GM18858 (cell line): ENCODE data around the gene PNMA1.

Experiments used
- ATAC-seq: cut with Tn5 transposase; IDR thresholded peaks from one replicate; pipeline ENCODE4 v1.9.1; 2021; ENCODE audit not compliant: unreplicated experiment

PNMA1 gene

DNA sequence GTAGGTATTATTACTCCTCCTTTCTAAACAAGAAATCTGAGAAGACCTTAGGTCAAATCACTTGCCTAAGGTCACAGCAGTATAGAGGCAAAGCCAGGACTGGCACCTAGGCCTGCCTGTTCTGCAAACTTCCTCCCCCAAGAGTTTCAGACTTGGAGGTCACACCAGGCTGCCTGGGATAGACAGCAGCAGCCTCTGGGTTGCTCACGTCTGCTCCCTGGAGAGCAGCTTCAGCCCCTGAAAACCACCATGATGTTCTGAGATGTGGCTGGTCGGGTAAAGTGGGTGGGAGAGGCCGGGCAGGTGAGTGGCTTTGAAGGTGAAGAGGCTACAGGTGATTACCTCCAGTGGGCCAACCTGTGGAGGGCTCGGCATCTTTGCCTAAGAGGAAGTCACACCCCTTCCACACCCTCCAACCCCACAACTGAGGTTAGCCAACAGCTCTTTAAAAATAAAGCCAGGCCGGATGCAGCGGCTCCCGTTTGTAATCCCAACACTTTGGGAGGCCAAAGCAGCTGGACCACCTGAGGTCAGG is 37.0 kb upstream of the PNMA1 start:
- no peak for ATAC-seq

DNA sequence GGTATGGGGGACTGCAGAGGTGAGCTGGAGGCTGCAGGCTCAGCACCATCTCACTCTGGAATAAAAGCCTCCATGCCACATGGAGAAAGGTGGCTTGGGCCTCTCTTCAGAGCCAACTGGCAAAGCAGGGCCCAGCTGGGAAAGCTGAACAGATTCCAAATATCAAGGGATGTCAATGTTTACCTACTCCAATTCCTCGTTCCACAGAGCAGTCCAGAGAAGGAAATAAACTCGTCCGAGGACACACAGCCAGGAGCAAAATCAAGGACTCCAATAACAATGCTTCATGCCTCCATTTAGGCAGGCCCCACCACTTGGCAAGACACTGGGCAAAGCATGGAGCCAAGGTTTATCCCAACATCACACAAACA is 36.3 kb upstream of the PNMA1 start:
- no peak for ATAC-seq

DNA sequence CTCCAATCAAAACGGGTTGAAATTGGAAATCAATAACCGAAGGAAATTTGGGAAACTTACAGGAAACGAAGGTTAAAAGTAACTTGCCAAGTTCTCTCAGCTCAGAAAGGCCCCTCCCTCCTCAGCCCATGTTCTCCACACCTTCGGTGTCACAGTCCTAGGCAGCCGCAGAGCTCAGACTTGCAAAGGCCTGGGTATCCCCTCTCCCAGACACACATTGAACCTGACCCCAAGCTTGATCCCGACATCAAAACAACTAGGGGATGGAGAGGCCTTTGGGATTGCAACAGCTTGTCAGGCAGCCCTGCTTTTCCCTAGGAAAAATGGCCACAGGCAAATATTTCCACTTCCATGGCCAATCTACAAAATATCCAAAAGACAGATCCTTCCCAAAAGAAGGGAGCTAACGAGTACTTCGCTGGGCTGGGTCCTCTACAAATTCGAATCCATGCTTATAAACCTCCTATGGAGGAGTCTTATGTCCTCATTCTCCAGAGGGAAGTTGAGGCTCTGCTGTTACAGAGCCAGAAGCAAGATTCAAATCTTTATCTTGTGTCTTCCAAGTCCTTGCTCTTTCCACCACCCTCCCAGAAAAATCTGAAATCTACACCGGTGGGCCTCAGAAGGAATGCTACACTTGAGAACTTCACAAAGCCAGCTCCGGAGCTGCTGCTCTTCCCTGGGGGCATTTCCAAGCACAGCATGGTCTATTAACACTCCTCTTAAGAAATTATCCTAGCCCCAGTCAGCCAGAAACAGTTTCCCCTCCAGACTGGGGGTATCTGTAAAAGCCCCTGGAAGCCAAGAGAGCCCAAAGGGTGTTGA is 35.7 kb upstream of the PNMA1 start:
- ATAC-seq = no peak

DNA sequence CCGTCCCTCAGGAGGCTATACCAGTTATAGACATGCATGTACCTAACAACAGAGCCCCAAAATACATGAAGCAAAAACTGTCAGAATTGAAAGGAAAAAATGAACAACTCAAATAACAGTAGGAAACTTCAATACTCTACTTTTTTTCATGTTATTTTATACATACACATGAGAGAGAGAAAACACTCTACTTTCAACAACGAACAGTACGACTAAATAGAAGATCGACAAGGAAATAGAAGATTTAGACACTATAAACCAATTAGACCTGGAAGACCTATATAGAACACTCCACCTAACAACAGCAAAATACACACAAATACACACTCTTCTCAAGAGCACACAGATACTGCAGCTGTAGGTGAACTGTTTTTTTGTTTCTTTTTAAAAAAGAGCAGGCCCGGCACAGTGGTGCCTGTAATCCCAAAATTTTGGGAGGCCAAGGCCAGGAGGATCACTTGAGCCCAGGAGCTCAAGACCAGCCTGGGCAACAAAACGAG is 34.7 kb upstream of the PNMA1 start:
- no peak for ATAC-seq

DNA sequence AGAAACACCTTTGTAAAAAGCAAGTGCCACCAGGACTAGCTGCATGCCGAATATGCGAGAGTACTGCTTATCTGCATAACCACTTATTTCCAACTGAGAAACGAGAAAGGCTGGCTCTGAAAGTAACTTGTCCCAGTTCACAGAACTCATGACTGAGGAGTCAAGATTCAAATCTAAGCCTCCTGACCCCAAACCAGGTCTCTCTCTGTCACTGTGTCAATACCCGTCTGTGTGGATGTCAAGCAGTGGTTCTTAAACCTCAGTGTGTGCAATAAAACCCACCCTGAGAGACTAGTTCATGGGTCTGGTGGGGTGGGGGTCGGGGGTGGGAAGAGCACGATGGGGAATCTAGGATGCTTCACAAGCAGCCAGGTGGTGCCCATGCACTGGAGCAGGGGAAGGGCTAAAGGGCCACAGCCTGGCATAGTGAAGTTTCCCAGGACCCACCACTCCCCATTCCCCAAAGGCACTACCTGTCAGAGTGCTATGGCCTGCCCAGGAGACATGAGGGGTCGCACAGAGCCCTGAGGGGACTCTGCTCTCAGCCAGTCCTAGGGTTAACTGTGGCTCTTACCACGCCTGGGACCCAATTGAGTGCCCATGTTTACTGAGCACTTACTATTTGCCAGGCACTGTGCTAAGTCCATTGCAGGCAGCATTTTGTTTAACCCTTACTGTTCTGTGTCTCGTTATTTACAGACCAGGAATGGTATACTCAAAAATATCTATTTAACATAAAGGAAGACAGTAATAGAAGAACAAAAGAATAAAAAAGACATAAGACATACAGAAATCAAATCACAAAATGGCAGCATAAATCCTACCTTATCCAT is 33.4 kb upstream of the PNMA1 start:
- ATAC-seq = no peak

DNA sequence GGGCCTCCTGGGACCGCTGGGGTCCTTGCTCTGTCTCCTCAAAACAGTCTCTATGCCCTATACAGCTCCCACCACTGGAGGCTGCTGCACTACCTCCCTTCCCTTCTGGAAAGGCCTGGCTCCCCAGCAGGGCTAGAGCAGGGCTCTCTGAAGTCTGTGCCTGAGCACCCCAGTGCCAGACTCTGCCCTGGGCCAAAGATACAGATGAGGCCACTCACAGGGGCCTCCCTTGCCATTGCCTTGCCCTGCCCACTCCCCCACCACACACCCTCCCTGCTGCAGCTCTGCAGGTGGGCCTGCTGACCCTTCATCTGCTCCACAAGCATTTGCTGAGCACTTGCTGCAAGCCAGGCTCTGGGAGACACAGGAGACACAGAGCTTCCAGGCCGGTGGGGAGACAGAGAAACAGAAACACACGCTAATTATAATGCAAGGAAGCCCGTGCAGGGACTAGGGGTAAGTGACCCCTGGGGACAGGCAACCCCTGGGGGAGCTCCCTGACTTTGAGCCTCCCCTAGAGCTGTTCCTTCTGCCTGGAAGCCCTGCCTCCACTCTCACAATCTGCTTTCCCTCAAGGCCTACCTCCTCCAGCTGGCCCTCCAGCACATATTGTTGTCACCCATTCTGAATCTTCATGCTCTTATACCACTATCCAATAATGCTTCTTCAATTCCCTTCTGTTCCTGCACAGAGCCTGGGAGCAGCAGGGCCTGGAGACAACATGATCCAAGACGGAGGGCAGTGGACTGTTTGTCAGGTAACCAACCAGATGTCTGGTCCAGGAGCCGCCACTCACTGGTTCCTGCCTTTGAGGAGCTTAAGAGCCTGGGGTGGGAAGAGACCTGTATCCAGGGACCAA is 32.6 kb upstream of the PNMA1 start:
- ATAC-seq = no peak

DNA sequence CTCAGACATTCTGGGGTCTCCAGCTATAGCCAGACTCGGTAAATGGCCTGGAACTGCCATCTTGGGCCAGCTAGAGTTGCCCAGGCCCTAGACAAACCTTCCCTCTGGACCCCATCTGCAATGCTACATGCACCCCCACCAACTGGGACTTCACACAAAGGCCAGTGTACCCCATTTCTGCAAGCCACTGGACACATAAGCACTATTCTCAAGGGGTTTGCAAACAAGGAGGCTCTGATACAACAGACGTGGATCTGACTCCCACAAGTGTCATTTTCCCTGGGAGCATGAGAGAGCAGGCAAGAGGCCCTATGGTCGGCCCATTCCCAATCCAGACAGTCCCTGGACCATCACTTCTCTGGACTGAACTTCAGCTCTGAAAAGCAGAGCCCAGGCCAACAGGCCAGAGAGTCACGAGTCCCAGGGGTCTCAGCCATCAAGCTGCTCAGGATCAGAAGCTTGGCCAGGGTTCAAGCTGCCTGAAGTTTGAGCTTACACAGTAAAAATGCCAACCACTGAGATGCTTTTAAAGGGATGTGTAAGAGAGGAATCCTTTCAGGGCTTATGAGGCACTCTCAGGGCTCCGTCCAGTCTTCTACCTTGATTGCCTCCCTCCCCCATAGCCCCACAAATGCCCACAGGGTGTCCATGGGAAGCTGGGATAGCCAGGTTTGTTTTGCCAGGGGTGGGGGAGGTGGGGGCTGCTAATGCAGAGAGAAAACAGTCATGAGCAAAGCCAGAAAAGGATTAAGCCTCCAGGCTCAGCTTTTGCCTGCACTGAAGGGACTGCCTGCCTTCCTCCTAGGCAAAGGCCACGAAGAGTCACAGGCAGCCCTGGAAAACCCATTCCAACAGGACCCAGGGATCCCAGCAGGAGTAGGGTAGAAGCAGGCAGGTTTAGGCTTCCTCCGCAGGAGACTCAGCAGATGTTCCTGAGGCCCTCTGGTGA is 31.7 kb upstream of the PNMA1 start:
- ATAC-seq = no peak

DNA sequence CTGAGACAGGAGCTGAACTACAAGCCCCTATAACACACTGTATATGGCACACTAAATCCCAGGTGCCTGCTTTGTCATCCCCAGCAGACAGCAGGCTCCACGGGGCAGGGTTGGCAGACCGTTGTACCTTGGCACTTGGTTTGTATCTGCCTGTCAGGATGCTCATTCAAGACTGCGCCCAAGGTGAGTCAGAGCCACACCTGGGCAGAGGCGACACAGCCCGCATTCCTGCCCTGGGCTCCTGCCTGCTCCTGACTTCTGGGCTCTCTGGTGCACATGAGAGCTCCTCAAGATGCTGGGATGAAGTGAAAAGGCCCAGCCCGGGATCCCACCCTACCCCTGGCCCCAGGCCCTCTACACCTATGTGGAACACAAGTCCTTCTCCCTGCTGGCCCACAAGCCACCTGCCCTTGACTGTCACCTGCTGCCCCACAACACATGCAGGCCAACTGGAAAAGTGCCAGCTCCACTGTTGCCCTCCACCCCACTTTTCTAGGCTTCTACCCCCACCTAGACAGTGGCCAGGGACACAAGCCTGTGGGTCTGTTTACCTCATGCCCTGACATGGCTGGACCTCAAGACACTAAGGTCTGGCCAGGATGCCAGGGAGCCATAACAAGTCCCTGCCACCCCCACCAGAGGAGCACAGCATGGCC is 30.8 kb upstream of the PNMA1 start:
- no peak for ATAC-seq

DNA sequence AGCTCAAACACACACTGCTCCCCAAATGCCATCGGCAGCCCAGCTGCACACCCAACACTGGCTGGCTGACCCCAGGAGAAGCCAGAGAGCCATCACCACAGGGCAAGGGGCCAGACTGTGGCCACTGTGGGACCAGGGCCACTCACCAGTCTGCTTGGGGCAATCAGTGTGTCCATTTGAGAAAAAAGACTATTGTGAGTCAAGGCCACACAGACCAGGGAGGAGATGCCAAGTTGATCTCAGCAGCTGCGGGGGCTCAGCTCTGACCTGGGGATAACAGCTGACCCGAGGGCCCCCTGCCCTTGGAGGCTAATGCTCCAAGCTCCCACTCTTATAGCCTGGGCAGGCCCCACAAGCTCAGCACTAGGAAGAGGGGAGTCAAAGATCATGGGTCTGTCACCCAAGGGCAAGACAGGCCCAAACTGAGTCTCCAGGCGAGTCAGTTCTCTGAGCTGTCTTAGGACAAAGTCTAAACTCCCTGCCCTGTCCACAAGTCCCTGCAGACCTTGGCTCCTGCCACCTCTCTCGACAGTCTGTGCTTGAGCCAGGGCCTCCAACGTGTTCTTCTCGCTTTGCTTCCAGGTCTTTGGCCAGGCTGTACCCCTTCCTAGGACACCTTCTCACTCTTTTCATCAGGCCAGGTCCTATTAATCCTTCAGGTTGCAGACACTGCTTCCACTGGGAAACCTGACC is 30.1 kb upstream of the PNMA1 start:
- ATAC-seq = no peak

DNA sequence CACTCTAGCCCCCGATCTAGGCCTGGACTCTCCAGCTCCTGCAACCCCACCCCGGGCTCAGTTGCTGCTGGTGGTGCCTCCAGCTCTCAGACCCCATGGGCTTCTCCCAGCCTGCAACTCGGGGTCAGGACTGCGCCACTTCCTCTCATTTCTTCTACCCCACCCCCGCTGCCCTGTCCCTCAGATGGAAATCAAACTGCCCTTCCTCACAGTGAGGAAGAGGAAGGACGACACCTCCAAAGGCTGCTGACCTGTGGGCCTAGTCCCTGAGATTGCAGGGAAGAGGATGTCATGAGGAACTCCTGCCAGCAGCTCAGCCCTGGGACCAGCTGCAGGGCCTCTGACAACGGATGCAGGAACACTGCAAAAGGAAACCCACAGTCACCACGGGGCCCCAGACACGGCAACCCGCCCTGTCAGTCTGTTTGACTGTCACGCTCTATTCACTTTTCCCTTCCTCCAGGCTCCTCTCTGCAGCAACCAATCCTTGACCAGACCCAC is 29.3 kb upstream of the PNMA1 start:
- peak; percentile 61 for ATAC-seq

DNA sequence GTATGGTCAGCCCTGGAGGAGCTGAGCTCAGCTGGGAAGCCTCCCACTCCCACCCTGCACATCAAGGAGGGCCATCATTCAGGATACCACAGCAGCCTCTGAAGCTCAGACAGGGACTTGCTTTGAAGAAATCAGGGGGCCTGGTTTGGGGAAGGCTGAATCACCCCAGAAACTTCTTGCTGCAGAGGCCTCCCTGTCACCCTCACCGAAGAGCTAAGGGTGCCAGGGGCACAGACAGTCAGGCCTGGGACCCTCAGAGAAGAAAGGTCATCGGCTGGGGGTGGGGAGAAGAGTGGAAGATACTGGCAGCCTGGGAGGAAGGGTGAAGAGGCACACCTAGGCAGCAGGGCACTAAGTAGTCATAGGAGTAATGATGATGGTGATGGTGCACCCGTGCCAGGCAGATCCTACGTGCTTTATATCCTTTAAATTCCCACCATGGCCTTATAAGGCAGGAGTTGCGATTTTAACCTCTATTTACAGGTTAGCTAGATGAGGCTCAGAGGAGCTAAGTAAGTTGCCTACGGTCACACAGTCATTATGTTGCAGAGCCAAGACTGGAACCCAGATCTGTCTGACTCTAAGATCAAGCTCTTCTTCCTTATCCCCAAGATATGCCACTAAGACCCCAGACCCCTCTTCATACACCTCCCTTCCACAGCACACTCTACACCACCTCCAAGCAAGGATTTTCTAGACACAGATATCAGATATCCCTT is 28.5 kb upstream of the PNMA1 start:
- ATAC-seq = no peak

DNA sequence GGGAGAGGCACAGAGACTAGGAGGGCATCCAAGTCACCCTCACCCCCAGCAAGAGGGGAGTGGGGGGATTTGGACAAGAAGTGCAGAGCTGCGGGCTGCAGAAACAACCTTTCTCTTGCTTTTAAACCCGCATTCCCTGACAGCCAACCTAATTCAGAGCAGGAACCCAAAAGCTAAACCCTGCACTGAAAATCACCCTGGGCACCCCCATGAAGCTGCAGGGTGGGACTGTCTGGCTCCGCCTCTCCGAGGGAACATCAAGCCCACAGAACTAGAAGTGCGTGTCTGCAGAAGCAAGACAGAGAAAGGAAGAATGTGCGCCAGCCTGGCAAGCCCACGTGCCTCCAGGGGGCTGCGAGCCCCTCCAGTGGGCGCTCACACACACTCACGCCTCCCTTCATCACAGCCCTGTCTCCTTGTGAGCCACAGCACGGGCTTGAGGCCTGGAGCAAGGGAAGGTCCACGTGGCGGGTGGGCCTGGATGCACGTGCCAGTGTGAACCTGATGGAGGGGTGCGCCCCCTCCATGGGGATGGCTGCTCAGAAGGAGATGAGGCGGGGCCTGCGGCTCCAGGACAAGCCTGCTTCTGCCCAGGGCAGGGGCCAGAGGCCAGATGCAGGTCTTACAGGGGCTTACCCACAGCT is 27.8 kb upstream of the PNMA1 start:
- ATAC-seq = no peak

DNA sequence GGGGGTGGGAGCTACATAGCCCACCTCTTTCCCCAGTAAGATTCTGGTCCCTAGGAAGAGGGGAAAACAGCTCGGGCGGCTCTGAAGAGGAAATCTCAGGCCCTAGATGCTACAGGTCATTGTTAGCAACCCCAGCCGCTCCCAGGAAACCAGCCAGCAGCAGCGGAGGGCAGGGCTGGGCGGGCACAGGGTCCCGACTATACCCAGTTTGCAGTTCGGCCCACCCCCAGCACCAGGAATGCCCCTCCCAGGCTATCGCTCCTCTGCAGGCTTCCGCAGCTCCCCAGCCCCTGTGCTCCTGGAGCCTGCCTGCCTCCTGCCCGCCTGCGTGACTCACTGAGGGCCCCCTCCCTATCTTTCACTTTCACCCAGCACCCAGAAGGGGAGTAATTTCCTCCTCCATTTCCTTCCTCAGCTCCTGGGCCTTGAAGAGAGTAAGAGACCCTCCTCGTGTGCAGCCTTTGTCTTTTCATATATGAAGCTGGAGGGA is 27.2 kb upstream of the PNMA1 start:
- ATAC-seq = no peak

DNA sequence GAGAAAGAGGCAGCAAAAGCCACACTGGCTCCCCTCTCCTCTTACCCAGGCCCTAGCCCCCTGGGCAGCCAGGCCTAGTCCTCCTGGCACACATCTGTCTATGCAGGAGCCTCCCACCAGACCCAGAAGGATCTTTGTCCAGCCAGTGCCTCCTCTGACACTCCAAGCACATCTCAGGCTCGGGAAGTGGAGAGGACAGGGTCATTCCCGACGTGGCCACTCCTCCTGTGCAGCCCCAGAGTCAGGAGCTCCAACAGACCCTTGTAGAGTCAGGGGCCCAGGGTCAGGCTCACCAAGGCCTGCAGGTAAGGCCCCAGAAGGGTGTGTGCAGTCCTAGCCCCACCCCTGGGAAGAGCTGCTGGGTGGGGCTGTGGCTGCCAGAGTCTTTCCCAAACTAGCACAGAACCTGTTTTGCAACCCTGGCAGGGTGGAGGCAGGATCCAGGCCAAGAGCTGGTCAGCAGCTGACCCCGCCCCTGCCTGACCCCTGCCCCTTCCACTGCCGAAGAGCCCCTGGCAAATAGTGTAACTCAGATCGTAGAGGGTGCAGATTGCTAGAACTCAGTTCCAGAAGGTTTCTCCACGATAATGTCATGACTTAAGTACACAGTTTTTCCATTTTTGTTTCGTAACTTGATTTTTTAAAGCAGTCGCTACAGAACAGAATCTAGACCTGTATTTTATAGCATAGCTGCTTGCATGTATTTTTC is 26.6 kb upstream of the PNMA1 start:
- ATAC-seq = no peak

DNA sequence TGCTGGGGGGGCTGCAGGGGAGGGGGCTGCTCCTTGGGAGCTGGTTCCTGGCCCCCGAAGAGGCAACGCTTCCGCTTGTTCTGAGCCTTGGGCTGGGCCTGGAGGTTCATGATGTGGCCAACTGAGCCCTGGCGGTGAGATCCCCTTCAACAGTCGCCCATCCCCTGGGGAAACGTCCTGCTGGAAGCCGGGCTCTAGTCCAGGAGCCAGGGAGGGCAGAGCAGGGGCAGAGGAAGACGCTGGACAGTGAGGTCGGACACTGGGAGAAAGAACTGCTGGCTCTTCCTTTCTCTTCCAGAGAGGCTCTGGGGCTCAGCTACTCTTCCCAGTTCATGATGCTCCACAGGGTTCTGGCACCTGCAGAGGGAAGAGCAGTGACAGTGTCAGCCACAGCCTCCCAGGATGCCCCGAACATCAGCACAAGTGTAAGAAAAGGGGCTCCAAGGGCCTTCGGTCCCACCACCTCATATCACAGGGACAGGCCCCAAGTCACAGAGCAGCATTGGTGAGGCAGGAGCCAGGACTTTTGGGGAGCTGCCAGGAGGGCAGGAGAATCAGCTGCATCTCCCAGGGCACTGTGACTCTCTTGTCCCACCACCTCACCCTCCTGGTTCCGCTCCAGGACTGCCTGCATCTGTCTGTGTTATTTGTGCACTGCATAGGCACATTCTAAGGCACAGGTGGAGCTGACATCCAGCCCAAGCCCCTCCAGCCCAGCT is 25.9 kb upstream of the PNMA1 start:
- no peak for ATAC-seq
